GM19025 (cell line): ENCODE measurements around the gene MEIS3.
"Not testable (repeated sequence)": the region's sequence is repeated elsewhere in the genome, so short reads cannot be mapped to it uniquely, and the experiment has no call there.

Experiments
- ATAC-seq: cut with Tn5 transposase; IDR thresholded peaks from one replicate; pipeline ENCODE4 v1.9.1; 2021; ENCODE audit warnings: mild to moderate bottlenecking, low read depth, moderate library complexity; ENCODE audit not compliant: unreplicated experiment

Gene MEIS3

GRCh38 chr19:47389150-47389556, 30.2 kb downstream of the MEIS3 start:
- no peak for ATAC-seq

- ATAC-seq, result not testable (repeated sequence)
Observed at GRCh38 chr19:47388721-47389120, 30.6 kb downstream of the MEIS3 start.

GRCh38 chr19:47387623-47388022, 31.7 kb downstream of the MEIS3 start:
- ATAC-seq, result not testable (repeated sequence)

- not testable (repeated sequence) for ATAC-seq
Observed at GRCh38 chr19:47386582-47386981, 32.7 kb downstream of the MEIS3 start.

- not testable (repeated sequence) for ATAC-seq
Observed at GRCh38 chr19:47384533-47384932, 34.8 kb downstream of the MEIS3 start.

- not testable (repeated sequence) for ATAC-seq
Observed at GRCh38 chr19:47383890-47384289, 35.4 kb downstream of the MEIS3 start.

- no peak for ATAC-seq
Observed at GRCh38 chr19:47381653-47382279, 37.6 kb downstream of the MEIS3 start.

GRCh38 chr19:47381121-47381520, 38.2 kb downstream of the MEIS3 start:
- ATAC-seq, result no peak

- ATAC-seq, result no peak
Observed at GRCh38 chr19:47380559-47380958, 38.8 kb downstream of the MEIS3 start.

GRCh38 chr19:47379381-47379938, 39.9 kb downstream of the MEIS3 start:
- no peak for ATAC-seq

GRCh38 chr19:47378246-47378645, 41.1 kb downstream of the MEIS3 start:
- ATAC-seq, result no peak

- ATAC-seq, result no peak
Observed at GRCh38 chr19:47377801-47378200, 41.5 kb downstream of the MEIS3 start.

- ATAC-seq, result no peak
Observed at GRCh38 chr19:47377208-47377701, 42.1 kb downstream of the MEIS3 start.

GRCh38 chr19:47376589-47377144, 42.7 kb downstream of the MEIS3 start:
- no peak for ATAC-seq

- no peak for ATAC-seq
Observed at GRCh38 chr19:47375694-47376588, 43.4 kb downstream of the MEIS3 start.

GRCh38 chr19:47374876-47375693, 44.2 kb downstream of the MEIS3 start:
- no peak for ATAC-seq

GRCh38 chr19:47373246-47374240, 45.8 kb downstream of the MEIS3 start:
- no peak for ATAC-seq

- ATAC-seq, result no peak
Observed at GRCh38 chr19:47372603-47373002, 46.7 kb downstream of the MEIS3 start.

- ATAC-seq, result no peak
Observed at GRCh38 chr19:47371261-47371660, 48.1 kb downstream of the MEIS3 start.
